ENCODE data around the gene SLC4A2.
"Not testable (repeated sequence)": the region's sequence is repeated elsewhere in the genome, so short reads cannot be mapped to it uniquely, and the experiment has no call there.

SLC4A2 gene

DNA sequence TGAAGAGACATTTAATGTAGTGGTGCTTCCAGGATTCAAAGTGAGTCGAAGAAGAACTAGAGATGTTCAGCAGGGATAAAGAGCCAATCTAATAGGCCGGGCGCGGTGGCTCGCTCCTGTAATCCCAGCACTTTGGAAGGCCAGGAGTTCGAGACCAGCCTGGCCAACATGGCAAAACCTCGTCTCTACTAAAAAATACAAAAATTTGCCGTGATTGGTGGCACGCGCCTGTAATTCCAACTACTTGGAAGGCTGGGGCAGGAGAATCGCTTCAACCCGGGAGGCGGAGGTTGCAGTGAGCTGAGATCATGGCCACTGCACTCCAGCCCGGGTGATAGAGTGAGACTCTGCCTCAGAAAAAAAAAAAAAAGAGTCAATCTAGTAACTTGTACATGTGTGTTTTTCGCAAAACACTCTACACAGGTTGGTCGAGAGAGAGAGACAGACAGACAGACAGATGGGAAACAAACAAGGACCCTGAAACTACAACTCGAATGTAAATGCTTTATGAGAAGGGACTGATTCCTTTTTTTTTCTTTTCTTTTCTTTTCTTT, 30.4 kb upstream of the SLC4A2 start:
- Mint-ChIP-seq H3K4me3 (peak overlapping the region; percentile 95), H3K4me1 (ENCODE audit: low read depth) (peaks cover 20% of the 10 kb centered on the region), H3K9me3 (no peaks in the 10 kb centered on the region)

DNA sequence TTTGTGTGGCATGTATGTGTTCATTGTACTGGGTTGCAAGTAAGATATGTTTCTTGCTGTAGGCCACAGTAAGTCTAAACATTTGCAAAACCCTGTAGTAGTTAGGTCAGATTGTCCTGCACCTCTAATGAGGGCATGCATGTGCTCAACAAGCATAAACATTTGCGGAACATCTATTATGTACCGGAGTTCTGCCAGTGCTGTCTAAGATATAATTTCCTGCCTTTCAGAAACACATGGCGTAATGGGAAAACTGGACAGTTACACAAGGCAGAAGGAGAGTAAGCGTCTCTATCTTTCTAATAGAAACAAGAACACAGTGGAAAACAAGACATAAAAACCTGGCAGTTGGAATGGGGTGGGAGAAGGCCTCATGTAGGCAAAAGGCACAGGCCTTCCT, 28.4 kb upstream of the SLC4A2 start:
- H3K27me3 Mint-ChIP-seq (ENCODE audit: low read depth), result no peaks in the 10 kb centered on the region
- H3K36me3 Mint-ChIP-seq (ENCODE audit: low read depth), result peaks cover 2% of the 10 kb centered on the region
- H3K4me3 Mint-ChIP-seq, result no peak overlapping the region
- H3K4me1 Mint-ChIP-seq (ENCODE audit: low read depth), result peaks cover 20% of the 10 kb centered on the region
- H3K9me3 Mint-ChIP-seq, result no peaks in the 10 kb centered on the region
- H3K27ac Mint-ChIP-seq, result no peak overlapping the region

More for the DNA sequence above, 30.4 kb upstream of the SLC4A2 start:
- Mint-ChIP-seq H3K36me3 (ENCODE audit: low read depth) (peaks cover 2% of the 10 kb centered on the region), H3K27ac (peak overlapping the region; percentile 94), H3K27me3 (ENCODE audit: low read depth) (no peaks in the 10 kb centered on the region)

DNA sequence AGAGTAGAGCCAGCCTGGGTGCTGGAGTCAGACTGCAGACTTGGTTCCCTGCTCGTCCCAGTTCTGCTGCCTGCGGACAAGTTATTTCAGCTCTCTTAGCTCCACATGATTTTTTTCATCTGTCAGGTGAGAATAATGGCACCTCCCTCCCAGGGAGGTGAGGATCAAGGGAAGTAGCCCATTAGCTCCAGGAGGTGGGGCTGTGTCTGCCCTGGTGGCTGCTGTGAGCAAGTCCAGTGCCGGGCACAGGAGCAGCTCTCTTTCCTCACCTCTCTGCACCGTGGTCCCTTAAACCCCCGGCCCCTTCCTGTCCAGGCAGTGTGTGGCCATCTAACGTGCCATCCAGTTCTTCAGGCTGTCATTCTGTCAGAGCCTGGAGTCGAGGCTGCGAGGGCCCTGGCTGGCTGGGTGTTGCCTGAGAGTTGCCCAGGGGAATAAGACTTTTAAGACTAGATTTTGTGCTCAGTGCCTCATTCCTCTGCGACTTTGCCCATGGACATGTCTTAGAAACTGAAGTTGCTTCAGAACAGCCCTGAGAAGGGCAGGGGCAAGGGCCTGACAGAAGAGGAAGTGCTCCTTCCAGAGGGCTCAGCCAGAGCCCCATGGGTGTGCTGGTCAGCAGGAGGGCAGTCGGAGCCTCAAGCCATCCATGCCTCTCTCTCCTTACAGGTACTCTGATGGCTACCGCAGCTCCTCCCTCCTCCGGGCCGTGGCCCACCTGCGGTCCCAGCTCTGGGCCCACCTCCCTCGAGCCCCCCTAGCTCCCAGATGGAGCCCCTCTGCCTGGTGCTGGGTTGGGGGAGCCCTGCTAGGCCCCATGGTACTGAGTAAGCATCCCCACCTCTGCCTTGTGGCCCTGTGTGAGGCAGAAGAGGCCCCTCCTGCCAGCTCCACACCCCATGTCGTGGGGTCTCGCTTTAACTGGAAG, 26.2 kb upstream of the SLC4A2 start:
- Mint-ChIP-seq H3K4me3 (no peak overlapping the region), H3K4me1 (ENCODE audit: low read depth) (peaks cover 12% of the 10 kb centered on the region), H3K9me3 (no peaks in the 10 kb centered on the region), H3K27ac (no peak overlapping the region), H3K36me3 (ENCODE audit: low read depth) (peaks cover 9% of the 10 kb centered on the region), H3K27me3 (ENCODE audit: low read depth) (no peaks in the 10 kb centered on the region)

DNA sequence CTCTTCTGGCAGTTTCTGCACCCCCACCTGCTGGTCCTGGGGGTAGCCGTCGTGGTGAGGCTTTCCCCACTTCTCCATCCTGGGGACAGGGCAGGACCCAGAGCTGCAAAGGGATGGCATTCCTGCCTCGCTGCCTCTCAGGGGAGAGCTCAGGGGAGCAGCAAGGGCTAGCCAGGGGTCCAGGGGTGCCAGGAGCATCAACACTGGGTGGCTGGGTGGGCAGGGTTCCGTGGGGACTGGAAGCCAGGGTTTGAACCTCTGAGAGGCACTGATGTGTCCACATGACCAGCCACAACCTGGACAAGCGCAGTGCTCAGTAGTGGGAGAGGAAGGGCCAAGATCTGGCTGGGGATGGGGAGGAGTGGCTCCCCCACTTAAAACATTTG, 25.5 kb upstream of the SLC4A2 start:
- no peaks in the 10 kb centered on the region for H3K27me3 Mint-ChIP-seq (ENCODE audit: low read depth)
- no peak overlapping the region for H3K27ac Mint-ChIP-seq
- no peaks in the 10 kb centered on the region for H3K9me3 Mint-ChIP-seq
- H3K36me3 Mint-ChIP-seq (ENCODE audit: low read depth), result peaks cover 7% of the 10 kb centered on the region
- H3K4me1 Mint-ChIP-seq (ENCODE audit: low read depth), result peaks cover 9% of the 10 kb centered on the region
- H3K4me3 Mint-ChIP-seq, result no peak overlapping the region

DNA sequence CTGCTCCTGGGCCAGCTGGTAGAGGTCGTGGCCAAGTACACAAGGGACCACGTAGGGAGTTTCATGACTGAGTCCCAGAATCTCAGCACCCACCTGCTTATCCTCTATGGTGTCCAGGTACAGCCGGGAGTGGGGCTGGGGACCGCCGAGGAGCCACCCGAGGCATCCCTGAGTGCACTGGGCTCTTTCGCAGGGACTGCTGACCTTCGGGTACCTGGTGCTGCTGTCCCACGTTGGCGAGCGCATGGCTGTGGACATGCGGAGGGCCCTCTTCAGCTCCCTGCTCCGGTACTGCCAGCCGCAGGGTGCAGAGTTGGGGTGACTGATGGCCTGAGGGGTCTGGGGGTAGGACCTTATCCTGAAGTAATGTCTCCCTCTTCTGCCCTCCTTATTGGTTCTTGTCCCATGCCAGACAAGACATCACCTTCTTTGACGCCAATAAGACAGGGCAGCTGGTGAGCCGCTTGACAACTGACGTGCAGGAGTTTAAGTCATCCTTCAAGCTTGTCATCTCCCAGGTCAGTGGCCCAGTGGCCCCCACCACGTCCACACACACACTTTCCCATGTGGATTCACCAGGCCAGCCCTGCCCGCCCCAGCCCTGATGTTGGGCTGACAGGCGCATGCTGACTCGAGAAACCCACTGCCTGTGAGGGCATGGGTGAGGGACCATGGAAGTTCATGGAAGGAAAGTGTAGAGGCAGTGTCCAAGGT, 24.9 kb upstream of the SLC4A2 start:
- Mint-ChIP-seq H3K27ac (no peak overlapping the region), H3K9me3 (no peaks in the 10 kb centered on the region), H3K4me3 (no peak overlapping the region), H3K36me3 (ENCODE audit: low read depth) (peaks cover 7% of the 10 kb centered on the region), H3K4me1 (ENCODE audit: low read depth) (peaks cover 9% of the 10 kb centered on the region), H3K27me3 (ENCODE audit: low read depth) (no peaks in the 10 kb centered on the region)

DNA sequence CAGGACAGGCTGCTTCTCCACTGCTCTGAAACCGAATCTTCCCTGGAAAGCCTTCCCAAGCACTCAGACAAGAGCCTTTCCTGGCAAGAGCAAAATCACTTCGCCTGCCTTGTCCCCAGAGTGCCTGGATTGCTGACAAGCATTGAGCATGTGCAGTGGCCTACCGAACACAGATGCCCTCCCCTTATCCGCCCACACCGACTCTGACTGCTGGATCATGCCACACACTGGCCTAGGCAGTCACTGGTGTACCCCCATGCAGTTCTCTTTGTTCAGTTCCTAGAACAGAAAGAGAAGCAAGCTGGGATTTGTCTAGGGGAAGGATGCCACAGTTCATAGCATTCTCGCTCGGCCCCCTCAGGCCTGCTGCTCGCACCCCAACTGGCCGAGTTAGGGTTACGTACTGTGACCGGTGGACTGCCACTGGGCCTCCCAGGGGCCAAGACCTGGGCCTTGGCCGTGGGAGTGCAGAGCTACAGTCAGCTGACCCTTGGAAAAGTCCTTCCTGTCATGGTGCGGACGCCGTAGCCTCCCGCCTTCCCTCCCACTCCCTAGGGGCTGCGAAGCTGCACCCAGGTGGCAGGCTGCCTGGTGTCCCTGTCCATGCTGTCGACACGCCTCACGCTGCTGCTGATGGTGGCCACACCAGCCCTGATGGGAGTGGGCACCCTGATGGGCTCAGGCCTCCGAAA, 24.2 kb upstream of the SLC4A2 start:
- H3K27ac Mint-ChIP-seq, result no peak overlapping the region
- no peaks in the 10 kb centered on the region for H3K27me3 Mint-ChIP-seq (ENCODE audit: low read depth)
- no peak overlapping the region for H3K4me3 Mint-ChIP-seq
- H3K9me3 Mint-ChIP-seq, result no peaks in the 10 kb centered on the region
- peaks cover 6% of the 10 kb centered on the region for H3K4me1 Mint-ChIP-seq (ENCODE audit: low read depth)
- H3K36me3 Mint-ChIP-seq (ENCODE audit: low read depth), result peaks cover 7% of the 10 kb centered on the region

DNA sequence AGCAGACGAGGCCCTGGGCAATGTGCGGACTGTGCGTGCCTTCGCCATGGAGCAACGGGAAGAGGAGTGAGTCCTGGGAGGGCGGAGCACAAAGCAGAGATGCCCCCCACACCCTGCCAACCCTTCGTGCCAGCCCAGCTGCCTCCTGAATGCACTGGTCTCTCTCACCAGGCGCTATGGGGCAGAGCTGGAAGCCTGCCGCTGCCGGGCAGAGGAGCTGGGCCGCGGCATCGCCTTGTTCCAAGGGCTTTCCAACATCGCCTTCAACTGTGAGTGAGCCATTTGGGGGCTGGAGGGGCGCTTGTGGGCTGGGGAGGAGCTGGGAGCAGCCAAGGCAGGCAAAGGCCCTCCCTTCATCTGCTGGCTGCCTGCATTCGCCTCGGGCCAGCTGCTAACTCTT, 23.5 kb upstream of the SLC4A2 start:
- Mint-ChIP-seq H3K4me1 (ENCODE audit: low read depth) (peaks cover 6% of the 10 kb centered on the region), H3K36me3 (ENCODE audit: low read depth) (peaks cover 7% of the 10 kb centered on the region), H3K27ac (no peak overlapping the region), H3K4me3 (no peak overlapping the region), H3K9me3 (no peaks in the 10 kb centered on the region), H3K27me3 (ENCODE audit: low read depth) (no peaks in the 10 kb centered on the region)

DNA sequence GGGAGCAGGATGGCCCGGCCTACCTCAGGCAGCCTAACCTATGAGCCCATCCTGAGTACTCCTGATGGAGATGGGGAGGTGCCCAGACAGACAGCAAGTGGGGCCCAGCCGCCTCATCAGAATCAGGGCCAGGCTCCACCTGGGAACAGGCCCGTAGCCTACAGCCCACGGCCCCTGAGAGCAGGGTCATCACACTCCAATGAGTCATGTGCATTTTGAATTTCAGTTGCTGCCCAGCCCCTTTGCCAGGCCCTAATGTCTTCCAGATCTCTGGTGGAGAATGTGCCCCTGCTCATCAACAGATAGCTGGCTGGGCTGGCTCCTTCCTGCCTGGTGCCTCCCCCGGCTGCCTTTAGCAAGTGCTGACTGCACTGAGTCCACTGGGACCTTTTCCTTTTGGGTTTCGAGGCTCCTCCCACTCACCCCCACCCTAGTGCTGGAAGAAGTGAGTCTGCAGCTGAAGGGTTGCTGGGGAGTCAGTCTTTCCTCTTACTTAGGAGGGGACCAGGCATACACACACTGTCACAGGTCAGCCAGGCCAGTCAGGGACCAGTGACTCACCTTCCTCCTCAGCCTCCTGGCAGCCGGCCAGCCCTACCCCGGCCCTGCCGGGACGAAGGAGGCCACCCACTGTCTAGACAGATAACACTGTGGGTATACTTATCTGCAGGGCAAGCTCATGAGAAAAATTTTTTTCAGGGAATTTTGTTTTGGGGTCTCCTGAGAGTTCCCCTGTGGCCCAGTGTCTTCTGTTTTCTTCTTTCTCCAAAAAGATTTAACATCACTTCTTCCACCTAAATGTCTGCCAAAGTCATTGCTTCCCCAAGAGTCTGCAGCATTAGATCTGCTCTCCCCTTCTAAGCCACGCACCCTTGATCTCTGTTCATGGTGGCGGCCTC, 20.2 kb upstream of the SLC4A2 start:
- H3K36me3 Mint-ChIP-seq (ENCODE audit: low read depth), result peaks cover 7% of the 10 kb centered on the region
- no peak overlapping the region for H3K27ac Mint-ChIP-seq
- H3K4me3 Mint-ChIP-seq, result no peak overlapping the region
- no peaks in the 10 kb centered on the region for H3K9me3 Mint-ChIP-seq
- H3K4me1 Mint-ChIP-seq (ENCODE audit: low read depth), result peaks cover 6% of the 10 kb centered on the region
- no peaks in the 10 kb centered on the region for H3K27me3 Mint-ChIP-seq (ENCODE audit: low read depth)

DNA sequence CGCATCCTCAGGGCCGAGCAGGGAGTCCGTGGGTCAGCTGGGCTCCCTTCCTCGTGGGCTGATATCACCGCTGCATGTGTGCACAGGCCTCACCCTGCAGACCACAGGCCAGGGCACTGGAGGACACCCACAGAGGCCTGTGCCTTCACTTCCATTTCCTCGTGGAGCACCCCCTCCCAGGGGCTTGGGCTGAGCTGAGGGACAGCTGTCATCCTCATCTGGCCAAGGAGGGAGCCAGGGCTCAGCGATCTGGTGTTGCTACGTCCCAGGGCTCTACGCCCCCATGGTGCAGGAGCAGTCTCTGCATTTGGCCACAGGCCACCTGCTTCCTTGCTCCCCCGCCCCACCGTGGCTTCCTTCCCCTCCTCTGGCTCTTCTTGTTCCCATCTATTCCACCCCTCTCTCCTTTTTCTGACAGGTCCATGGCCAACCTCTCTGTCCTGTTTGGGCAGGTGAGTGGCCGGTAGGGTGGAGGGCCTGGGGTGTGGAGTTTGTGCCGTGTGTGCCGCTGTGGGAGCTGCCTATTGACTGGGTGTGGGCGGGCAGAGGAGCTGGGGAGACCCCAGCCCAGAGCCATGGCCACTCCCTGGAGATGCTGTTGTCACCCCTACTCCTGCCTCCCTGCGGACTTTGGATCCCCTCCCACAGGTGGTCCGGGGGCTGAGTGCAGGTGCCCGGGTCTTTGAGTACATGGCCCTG, 19.4 kb upstream of the SLC4A2 start:
- Mint-ChIP-seq H3K4me3 (no peak overlapping the region), H3K27ac (no peak overlapping the region)

DNA sequence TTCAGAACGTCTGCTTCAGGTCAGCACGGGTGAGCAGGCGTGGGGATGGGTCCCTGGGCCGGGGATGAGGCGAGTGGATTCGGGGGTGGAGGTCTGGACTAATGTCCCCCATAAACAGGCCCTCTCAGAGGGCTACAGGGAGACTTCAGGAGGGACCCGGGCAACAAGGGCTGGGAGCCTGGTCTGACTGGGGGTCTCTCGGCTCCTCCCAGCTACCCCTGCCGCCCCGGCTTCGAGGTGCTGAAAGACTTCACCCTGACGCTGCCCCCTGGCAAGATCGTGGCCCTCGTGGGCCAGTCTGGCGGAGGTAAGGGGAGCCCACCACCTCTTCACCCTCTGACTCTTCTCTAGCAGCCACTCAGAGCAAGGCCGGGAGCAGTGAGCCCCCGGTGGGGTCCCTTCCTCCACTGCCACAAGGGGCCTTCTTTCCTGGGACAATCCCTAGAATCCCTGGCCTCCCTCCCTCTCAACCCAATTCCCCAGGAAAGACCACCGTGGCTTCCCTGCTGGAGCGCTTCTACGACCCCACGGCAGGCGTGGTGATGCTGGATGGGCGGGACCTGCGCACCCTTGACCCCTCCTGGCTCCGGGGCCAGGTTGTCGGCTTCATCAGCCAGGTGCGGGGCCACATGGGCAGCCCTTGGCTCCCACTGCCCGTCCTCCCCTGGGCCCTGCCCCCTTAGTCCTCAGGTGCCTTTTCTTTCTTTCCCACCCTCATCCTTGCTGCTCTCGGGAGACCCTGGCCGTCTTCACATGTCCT, 18.6 kb upstream of the SLC4A2 start:
- Mint-ChIP-seq H3K27ac (no peak overlapping the region), H3K9me3 (no peaks in the 10 kb centered on the region), H3K27me3 (ENCODE audit: low read depth) (no peaks in the 10 kb centered on the region), H3K36me3 (ENCODE audit: low read depth) (peaks cover 7% of the 10 kb centered on the region), H3K4me1 (ENCODE audit: low read depth) (peaks cover 6% of the 10 kb centered on the region), H3K4me3 (no peak overlapping the region)

More for the DNA sequence above, 19.4 kb upstream of the SLC4A2 start:
- Mint-ChIP-seq H3K4me1 (ENCODE audit: low read depth) (peaks cover 6% of the 10 kb centered on the region), H3K9me3 (no peaks in the 10 kb centered on the region), H3K36me3 (ENCODE audit: low read depth) (peaks cover 7% of the 10 kb centered on the region), H3K27me3 (ENCODE audit: low read depth) (no peaks in the 10 kb centered on the region)

DNA sequence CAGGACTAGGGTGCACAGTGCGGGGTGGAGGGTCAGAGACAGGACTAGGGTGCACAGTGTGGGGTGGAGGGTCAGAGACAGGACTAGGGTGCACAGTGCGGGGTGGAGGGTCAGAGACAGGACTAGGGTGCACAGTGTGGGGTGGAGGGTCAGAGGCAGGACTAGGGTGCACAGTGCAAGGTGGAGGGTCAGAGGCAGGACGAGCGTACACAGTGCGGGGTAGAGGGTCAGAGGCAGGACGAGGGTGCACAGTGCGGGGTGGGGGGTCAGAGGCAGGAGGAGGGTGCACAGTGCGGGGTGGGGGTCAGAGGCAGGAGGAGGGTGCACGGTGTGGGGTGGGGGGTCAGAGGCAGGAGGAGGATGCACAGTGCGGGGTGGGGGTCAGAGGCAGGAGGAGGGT, 15.9 kb upstream of the SLC4A2 start:
- H3K27me3 Mint-ChIP-seq (ENCODE audit: low read depth); H3K4me1 Mint-ChIP-seq (ENCODE audit: low read depth); H3K4me3 Mint-ChIP-seq; H3K27ac Mint-ChIP-seq; H3K9me3 Mint-ChIP-seq; H3K36me3 Mint-ChIP-seq (ENCODE audit: low read depth): not testable (repeated sequence)

DNA sequence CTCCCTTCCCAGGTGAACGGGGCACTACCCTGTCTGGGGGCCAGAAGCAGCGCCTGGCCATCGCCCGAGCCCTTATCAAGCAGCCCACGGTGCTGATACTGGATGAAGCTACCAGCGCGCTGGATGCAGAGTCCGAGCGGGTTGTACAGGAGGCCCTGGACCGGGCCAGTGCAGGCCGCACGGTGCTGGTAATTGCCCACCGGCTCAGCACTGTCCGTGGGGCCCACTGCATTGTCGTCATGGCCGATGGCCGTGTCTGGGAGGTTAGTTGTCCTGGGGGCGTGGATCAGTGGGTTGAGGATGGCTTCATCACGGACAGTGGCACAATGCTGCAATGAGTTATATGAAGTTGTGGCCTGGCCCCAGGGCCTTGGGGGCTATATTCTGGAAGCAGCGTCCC, 15.4 kb upstream of the SLC4A2 start:
- no peaks in the 10 kb centered on the region for H3K36me3 Mint-ChIP-seq (ENCODE audit: low read depth)
- no peaks in the 10 kb centered on the region for H3K27me3 Mint-ChIP-seq (ENCODE audit: low read depth)
- peaks cover 6% of the 10 kb centered on the region for H3K4me1 Mint-ChIP-seq (ENCODE audit: low read depth)
- H3K9me3 Mint-ChIP-seq, result no peaks in the 10 kb centered on the region
- no peak overlapping the region for H3K4me3 Mint-ChIP-seq
- no peak overlapping the region for H3K27ac Mint-ChIP-seq

DNA sequence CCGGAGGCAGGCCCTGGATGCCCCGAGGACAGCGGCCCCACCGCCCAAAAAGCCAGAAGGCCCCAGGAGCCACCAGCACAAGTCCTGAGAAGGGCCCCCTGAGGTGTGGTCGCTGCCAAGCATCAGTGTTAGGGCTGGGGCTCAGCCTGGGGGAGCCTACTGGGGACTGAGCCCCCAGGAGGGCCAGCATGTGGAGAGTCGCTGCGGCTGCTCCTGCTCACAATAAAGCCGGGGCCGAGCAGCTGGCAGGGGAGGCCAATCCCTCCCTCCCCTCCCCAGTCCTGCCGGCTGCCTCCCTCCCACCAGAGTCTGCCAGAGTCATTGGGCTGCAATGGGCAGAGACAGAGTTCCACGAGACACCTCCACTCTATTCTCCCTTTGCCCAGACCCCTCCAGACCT, 14.1 kb upstream of the SLC4A2 start:
- Mint-ChIP-seq H3K36me3 (ENCODE audit: low read depth) (no peaks in the 10 kb centered on the region), H3K27me3 (ENCODE audit: low read depth) (peaks cover 1% of the 10 kb centered on the region), H3K4me3 (no peak overlapping the region), H3K9me3 (no peaks in the 10 kb centered on the region), H3K4me1 (ENCODE audit: low read depth) (peaks cover 2% of the 10 kb centered on the region), H3K27ac (no peak overlapping the region)

Data from T-helper 1 cell treated with Interleukin-12 subunit alpha and Interleukin-12 subunit beta and Interleukin-4 antibody, amounts not matched to agents 30 μg/mL and 1 μg/mL, for 36 hours (primary cell).